ENCODE results near the gene SMIM34.
"Not testable (repeated sequence)": the region's sequence is repeated elsewhere in the genome, so short reads cannot be mapped to it uniquely, and the experiment has no call there.

GRCh38 chr21:34375619-34375972 is 48.2 kb downstream of the SMIM34 start:
- TF ChIP-seq POLR2A (IDR thresholded peaks at IDR 0.05); CTCF (IDR thresholded peaks at IDR 0.05 in 4 of 5, conservative IDR thresholded peaks at IDR 0.05 in 1 of 5): not testable (repeated sequence)
